HUDEP-2 (cell line): ENCODE results near the gene LRP2.

ENCODE experiments used
- DNase-seq, 76 experiments: peaks; one replicate each; lab custom pipeline; 2025; ENCODE audit not compliant: unreplicated experiment in 76 of 76; lab: John Stamatoyannopoulos, UW

LRP2 gene

DNA sequence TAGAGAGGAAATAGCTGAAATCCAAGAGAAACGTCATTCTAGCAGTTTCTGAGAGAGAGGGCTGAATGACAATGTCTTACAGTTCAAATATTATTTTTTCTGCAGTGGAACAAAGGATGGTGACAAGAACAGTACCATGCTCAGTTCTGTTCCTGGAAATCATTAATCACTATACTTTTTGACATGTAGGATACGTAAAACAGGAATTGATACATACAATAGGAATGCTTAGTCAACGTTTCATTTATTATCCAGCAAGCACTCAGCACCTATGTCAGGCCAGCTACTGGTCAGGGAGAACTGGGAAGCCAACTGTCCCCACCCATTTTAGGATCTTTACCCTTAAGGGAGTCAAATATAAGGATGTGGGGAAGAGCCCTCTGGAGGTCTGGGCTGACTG is 178.3 kb downstream of the LRP2 start:
- no peak for DNase-seq

DNA sequence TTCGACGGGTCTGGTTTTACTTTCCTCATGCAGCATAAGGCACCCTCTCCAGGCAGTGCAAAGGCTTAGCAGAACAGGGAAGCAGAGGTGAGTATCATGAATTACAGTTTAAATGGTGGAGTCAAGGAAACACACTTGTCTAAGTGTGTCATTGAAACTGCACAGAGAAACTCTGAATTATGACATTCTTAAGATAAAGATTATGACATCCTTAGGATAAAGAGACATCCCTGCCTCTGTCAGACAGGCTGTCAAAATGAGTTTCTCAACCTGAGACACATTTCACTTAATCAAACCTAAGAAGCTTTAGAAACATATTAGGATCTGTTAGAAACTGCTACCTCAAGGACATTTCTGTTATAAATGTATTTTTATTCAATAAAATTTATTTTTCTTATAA is 179.8 kb downstream of the LRP2 start:
- DNase-seq, result no peak

DNA sequence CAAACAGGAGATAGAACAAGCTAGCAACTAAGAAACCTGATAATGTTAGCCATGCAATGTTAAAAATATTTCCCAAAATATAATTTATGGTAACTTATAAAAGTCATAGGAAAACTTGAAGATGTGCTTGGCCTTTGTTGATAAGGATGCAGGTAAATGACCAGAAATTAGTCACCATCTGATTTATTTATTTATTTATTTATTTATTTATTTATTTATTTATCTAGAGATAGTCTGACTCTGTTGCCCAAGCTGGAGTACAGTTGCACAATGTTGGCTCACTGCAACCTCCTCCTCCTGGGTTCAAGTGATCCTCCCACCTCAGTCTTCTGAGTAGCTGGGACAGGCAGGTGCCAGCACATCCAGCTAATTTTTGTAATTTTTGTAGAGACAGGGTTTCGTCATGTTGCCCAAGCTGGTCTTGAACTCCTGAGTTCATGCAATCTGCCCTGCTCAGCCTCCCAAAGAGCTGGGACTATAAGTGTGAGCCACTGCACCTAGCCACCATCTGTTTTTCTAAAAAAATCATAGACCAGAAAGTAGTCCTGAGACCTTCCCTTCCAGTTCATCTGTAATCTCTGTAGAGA is 183.4 kb downstream of the LRP2 start:
- DNase-seq, result no peak

DNA sequence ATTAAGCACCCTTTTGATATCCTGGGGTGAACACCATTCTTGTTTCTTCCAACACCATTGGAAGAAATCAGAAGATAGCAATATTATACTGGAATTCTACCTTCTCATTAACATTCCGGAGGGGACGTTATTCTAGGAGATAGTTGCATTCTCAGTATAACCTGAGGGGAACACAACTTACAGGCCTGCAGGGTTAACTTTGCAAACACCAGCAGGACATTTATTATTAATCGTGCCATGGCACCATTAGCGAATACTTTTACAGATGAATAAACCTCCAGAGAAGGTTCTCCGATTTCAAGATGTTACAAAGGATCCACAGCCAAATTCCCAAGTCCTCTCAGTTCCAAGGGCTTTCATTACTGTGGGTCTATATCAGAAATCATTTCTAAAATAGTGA is 184.0 kb downstream of the LRP2 start:
- DNase-seq, result no peak

DNA sequence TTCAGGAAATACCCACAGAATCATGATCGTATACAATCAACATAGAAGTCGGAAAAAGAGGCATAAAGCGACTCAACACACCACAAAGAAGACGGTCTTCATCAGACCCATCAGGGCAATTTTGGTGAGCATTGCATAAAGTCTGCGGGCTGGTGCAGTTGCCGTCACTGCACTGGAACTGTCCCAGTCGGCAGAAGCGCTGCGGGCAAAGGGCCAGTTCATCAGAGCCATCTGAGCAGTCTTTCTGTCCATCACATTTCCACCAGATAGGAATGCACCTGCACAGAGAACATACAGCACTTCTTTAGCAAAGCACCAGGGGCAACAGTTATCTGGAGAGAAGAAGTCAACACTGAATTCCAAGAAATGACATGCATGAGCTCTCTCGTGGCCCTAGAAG is 187.2 kb downstream of the LRP2 start:
- no peak for DNase-seq

DNA sequence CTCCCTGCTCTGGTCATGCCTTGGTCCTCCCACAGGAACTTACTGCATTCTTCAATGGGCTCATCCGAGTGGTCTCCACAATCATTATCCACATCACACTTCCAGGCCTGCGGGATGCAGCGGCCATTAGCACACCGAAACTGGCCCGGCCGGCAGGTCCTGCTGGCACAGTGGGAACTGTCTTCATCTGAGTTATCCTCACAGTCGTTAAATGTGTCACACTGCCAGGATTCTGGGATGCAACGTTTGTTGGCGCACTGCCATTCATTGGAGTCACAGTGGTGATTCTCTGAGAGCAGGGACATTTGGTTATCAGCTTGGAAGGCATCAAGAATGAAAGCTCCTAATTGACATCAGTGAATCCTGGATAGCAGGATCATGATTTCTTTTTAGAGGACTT is 188.5 kb downstream of the LRP2 start:
- DNase-seq, result no peak

DNA sequence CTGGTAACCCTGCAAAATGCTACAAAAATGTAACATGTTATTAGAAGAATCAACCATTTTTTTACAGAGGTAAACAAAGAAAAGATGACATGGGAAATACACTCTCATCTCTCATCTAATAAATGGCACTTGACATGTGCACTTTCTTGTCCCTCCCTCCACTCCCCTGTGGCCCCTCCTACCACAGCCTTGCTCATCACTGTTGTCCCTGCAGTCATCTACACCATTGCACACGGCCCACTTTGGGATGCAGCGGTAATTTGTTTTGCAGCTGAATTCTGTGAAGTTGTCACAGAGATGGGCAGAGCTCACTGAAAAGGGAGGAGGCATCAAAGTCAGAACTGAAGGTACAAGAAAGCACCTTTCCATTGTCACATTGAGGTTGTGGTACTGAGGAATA is 189.4 kb downstream of the LRP2 start:
- DNase-seq, result no peak

DNA sequence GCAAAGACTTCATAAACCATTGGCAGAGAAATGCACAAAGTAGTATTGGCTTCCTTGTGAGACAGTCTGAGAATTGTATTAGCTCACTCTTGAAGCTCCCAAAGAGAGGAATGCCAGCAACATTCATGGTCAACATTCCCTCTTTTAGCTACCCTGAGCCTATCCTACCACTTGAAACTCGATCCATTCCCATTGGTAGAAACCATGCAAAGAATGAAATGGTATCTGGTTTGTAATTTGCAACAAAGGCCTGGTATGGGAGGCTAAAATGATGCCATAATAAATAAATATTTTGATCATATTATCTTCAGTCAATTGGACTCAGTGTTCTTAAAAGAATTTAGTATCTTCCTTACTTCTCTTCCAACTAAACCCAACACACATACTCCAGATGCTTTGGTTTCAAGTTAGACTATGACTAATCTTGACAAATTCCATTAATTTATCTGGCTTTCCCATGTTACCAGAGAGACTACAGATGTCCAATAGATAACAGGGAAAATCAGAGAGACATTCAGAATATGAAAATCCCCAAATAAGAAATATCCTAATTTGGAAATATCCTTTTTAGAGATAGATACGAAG is 190.1 kb downstream of the LRP2 start:
- no peak for DNase-seq

DNA sequence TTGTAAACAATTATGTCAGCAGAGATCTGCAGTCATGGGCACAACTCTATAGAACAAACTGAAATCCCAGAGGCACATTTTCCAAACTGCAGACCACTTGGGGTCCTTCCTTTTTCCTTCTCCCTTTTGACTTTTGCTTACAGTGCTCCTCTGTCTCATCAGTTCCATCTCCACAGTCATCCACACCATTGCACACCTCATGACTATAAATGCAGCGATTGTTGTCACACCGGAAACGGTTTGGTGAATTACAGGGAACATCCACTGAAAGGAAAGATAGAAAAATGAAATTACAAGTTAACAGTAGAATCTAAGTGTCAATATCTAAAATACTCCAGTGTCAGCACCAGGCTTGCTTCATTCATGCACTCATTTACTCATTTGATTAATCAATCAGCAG is 196.5 kb downstream of the LRP2 start:
- DNase-seq, result no peak

DNA sequence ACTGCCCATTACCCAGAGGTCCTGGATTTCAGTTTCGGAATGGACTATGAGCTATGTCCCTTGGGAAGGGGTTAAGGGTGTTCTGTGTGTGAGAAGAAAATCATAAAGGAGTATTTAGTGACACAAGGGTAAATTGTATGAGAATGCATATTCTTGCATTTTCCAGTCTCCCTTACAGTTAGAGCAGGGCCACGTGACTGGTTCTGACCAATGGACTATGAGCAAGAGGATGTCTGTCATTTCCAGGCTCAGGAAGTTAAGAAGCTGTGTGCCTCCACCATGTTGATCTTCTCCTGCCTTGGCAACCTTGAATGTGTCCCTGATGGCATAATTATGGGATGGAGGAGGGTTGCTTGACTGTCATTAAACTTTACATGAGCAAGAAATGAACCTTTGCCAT is 198.0 kb downstream of the LRP2 start:
- no peak for DNase-seq

DNA sequence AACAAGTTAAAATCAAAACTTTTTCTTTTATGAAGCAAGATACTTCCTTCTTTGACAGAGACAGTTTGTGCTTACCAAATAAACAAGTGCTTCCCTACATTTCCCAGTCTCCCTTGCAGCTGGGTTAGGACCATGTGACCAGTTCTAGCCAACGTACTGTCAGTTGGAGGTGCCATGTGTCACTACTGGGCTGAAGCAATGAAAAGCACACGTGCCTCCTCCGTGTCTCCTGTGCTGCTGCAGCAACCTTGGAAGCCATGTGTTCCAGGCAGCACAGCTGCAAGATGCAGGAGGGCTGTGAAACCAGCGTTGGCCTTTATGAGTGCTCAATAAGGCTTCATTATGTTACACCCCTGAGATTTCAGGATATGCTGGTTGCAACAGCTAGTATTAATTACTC is 199.7 kb downstream of the LRP2 start:
- DNase-seq, result no peak

DNA sequence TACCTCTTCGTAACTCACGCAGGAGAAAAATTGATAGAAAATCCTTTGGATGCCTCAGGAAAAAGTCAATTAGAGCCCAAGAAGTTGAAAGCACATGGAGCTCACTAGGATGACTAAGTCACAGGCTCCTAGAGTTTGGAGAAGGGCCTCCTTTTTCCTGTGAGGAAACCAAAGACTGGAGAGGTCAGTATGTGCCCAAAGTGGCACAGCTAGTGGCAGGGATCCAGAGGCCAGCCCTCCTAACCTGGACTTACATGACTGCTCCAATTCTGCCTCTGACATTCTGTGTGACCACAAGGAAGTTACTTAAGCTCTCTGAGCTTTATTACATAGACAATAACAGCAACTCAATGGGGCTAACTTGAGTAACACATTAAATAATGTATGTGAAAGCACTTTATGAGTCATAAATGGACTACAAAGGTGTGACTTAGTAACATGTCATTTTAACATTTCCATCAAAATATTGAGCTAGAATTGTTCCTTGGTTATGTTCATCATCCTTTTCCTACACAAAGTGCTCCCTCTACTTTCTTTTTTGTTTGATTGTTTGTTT is 201.3 kb downstream of the LRP2 start:
- DNase-seq, result no peak

DNA sequence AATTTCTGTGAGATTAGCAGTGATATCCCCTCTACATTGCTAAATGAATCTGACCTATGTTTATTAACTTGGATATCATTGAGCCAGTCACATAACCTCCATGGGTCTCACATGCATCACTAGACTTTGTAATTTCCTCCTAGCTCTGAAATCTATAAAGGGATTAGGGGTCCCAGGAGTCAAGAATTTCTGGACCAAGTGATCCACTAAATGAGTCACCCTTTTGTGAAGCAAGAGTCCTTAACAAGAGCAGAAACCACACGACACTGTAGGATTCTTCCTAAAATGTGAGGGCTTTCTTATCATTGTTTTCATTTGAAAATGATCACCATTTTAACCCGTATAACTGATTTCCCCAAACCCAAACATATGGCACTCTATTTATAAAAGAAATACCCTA is 202.6 kb downstream of the LRP2 start:
- no peak for DNase-seq

DNA sequence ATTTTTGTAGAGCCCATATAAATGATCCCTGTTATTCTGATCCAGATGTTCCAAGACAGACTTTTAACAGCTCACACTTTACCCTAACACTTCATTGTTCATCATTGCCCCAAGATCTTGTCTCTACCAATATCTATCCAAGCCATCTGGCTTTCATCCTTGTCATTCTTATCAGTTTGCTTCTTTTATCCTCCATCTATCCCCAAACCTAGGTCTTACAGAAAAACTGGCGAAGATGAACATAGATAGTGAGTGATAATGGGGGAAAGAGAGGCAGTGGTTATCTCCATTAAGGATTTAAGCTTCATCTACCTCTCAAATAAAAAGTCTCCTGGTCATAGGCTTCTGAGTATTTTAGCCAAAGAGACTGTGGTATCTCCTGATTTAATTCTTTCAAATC is 203.5 kb downstream of the LRP2 start:
- no peak for DNase-seq

DNA sequence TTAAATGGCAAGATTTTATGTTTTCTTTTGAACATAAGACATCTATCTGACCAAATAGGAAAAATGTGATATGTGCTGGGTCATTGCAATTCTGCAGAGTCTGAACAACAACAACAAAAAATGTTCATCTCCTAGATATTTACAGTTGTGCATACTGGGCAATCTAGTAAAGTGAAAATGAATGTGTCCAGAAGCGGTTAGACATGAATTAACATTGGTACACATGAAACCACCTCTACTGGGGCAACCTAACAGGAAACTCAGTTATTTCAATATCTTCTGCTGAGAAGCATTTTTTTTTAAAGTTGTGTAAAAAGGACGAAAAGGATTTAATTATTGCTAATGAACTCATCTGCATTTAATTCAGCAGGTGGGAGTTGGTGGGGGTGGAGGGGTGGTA is 216.1 kb downstream of the LRP2 start:
- no peak for DNase-seq

DNA sequence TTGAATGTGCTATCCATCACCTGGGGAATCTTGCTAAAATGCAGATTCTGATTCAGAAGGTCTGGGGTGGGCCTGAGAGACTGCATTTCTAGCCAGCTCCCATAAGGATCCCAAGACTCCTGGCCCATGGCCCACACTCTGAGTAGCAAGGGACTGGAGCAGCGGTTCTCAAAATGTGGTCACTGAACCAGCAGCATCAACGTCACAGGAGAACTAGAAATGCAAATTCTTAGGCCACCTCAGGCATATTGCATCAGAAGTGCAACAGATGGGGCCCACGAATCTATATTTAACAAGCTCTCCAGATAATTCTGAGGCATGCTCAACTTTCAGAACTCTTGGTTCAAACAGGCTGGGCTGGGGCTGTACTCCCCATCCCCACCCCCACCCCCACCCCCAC is 218.3 kb downstream of the LRP2 start:
- DNase-seq, result no peak

DNA sequence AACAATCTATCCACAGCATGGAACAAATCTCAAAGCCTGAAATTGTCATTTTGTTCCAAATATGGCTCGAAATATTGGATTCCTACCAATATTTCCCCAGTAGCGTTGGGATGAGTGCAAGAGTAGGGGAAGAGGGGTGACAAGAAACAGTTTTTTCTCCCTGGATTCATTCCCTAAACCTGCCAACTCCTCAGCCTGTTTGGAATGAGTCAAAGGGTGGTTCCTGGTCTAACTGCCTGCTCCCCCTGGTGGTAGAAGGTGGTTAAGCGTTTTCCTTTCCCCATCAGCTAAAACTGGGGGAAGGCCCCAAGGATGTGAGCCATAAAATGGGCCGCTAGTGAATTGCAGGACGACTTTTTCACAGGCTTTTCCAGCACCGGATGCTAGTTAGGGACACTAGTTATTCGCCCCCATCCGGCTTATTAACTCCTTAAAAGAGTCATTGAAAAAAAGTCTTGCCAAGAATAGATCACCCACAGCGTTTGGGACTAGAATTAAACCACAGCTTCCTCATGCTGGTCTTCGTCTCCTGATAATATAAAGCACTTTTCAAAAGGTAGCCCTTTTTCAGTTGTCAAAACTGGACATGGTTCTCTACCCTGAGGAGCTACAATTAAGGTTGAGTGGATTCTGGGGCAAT is 220.5 kb downstream of the LRP2 start:
- peak in 43 of 76 experiments; percentile 4 to 58 (median 23) for DNase-seq

DNA sequence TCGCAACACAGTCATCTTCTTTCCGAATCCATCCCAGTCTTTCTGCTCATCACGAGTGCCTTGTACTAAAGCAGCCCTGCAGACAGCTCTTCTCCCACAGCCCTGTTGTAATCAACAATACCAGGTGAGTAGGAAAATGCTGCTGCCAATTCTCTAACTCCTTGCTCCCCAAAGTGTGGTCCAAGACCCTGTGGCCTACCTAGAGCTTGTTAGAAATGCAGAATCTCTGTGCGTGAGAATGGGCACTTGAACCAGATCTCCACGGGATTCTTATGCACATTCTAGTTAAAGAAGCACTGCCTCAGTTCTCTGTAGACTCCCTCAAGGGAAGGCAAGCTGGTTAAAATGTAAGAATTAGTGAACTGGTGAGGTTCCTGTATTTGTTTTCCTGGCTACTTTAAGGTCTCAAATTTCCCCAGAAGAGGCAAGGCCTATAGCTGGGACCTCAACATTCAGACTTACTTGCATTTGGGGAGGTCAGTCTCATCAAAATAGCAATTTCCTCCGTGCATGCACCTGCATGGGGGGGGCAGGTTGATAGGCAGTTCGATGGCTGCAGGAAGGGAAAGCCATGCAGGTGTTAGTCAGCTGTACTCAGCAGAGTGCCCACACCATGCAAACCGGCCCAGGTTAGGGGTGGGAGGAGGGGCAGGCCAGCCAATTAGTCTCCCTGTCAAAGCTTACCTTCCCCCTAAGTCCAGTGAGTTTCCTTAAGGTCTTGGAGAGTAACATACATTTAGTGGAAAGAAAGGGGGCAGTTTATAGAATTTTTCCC is 222.2 kb downstream of the LRP2 start:
- DNase-seq, result no peak

DNA sequence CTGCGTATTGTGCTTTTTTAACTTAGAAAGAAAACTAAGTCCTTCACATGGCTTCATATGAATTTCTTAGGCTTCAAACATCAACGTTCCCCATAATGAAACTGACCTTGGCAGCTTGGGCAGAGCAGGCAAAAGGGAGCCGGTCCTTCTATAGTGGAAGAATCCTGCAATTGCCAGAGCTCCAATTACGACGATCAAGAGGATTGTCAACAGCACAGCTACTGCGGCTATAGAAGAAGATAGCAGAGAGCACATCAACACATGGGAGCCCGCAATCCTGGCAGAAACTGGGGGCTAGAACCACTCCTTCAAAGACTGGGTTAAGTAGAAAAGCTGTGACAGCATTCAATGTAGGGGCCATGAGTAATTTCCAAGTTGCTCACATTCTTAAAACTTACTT is 223.2 kb downstream of the LRP2 start:
- DNase-seq, result no peak

DNA sequence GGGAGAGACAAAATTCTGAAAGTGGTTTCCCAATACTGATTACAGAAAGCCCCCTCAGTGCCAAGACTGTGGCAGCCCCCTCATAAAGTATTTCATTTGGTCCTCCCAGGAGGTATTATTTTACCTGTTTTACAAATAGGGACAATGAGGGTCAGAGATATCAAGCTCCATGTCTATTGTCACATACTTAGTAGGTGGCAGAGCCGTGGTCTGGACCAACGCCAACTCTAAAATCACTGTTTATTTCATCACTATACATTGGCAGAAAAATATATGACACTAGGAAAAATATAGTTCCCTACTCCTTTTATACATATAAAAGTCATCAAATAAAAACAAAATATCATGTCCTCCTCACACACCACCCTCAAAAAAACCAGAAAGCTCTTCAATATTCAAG is 224.4 kb downstream of the LRP2 start:
- DNase-seq, result no peak

DNA sequence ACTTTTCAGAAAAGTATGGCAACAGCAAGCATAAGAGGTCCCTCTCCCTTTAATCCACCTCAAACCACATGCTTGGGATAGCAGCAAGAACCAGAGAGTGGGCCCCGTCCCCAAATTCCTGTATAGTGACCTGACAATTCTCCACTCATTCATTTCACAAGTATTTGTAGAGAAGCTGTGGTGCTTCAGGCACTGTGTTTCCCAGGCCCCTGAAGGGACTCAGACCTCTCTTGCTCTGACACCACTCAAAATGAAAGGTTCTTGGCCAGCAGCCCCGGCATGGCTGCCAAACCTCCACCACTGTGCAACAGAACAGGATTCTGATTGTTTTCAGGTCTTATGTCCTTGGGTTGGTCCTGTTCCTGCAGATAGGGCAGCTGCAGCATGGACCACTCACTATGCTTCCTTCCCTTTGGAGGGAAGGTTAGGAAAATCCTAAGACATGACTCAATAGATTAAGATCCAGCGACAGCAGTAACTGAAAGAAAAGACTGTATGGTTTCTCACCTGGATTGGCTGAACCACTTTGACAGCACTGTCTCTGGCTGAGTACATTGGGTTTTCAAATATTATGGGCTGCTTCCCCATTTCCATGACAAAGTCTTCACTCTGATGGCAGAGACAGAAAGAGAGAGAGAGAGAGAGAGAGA is 225.3 kb downstream of the LRP2 start:
- no peak for DNase-seq
